Stimulated activated CD8-positive, alpha-beta memory T cell treated with anti-CD3 and anti-CD28 coated beads, Interleukin-4, amount 100 ng/mL, for 24 hours (primary cell): Measurements from ENCODE around the gene PIK3CG.
"Not testable (repeated sequence)": the region's sequence is repeated elsewhere in the genome, so short reads cannot be mapped to it uniquely, and the experiment has no call there.

Experiments
- DNase-seq: peaks from one replicate; pipeline ENCODE4 v3.0.0-alpha.2; 2020; ENCODE audit warnings: low read depth

The PIK3CG gene

GRCh38 chr7:106938803-106939202 lies 73.7 kb downstream of the PIK3CG start:
- no peak for DNase-seq

GRCh38 chr7:106944035-106944665 lies 79.1 kb downstream of the PIK3CG start:
- DNase-seq = no peak

GRCh38 chr7:106947244-106947728 lies 82.2 kb downstream of the PIK3CG start:
- no peak for DNase-seq

- DNase-seq = no peak
Measured at GRCh38 chr7:106952001-106952657, 87.0 kb downstream of the PIK3CG start.

- no peak for DNase-seq
Measured at GRCh38 chr7:106952658-106953231, 87.7 kb downstream of the PIK3CG start.

- DNase-seq = no peak
Measured at GRCh38 chr7:106954840-106955239, 89.8 kb downstream of the PIK3CG start.

- not testable (repeated sequence) for DNase-seq
Measured at GRCh38 chr7:106955857-106956256, 90.8 kb downstream of the PIK3CG start.
